ENCODE results near the gene PELI2. TPM values are rescaled to one million over a fixed set of nuclear protein-coding genes. Genes with fewer than 3 reads are reported as not detected.

PELI2 gene
- total RNA-seq, 2 donors from 2014 or later, result 8.9 to 25.7 TPM

GRCh38 chr14:56196274-56196673, 78.1 kb downstream of the PELI2 start:
- H3K4me3 ChIP-seq, result no peak overlapping the region
- intact Hi-C loops (cut with DNase I), result loop anchor here (5.0 kb wide), 1 partner anchor 79 kb away; the partner anchor contains the start of gene PELI2
- H3K4me1 ChIP-seq (replicated peaks), result no peaks in the 10 kb centered on the region
- no peak for DNase-seq (ENCODE audit: low spot score)
- no peaks in the 10 kb centered on the region for H3K9me3 ChIP-seq
- no peaks in the 10 kb centered on the region for H3K36me3 ChIP-seq
- no peak for TF ChIP-seq POLR2A (IDR thresholded peaks at IDR 0.05)
- TF ChIP-seq CTCF (IDR thresholded peaks at IDR 0.05), result no peak
- no peak for TF ChIP-seq POLR2AphosphoS5 (IDR thresholded peaks at IDR 0.05)
- no peaks in the 10 kb centered on the region for H3K27me3 ChIP-seq (replicated peaks; ENCODE audit: insufficient read depth)
- no peak overlapping the region for H3K27ac ChIP-seq
- 68% methylated on average over 2 of the region's 2 CpGs for WGBS

DNA sequence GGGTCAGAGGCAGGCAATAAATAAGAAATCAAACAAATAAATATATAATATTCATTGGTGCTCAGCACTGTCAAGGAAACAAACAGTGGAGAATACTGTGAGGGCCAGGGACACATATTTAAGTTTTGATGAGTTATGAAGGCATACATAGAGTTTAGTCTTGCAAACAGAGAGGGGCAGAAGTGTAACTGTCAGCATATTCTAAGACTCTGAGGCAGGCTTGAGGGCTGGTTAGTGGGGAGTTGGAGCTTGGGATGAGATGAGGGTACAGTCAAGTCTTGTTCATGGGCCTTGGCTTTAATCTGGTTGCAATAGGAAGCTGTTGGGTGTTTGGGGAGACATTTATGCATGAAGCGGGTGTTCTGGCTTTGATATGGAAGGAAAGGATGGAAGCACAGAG, 78.9 kb downstream of the PELI2 start:
- H3K4me1 ChIP-seq (replicated peaks), result no peaks in the 10 kb centered on the region
- TF ChIP-seq CTCF (IDR thresholded peaks at IDR 0.05) (no peak), POLR2A (IDR thresholded peaks at IDR 0.05) (no peak), POLR2AphosphoS5 (IDR thresholded peaks at IDR 0.05) (no peak)
- 94% methylated on average over 1 of the region's 1 CpG for WGBS
- intact Hi-C loops (cut with DNase I), result loop anchor here (5.0 kb wide), 1 partner anchor 80 kb away; the partner anchor contains the start of gene PELI2
- no peaks in the 10 kb centered on the region for H3K9me3 ChIP-seq
- DNase-seq (ENCODE audit: low spot score), result no peak
- H3K27me3 ChIP-seq (replicated peaks; ENCODE audit: insufficient read depth), result no peaks in the 10 kb centered on the region
- H3K36me3 ChIP-seq, result no peaks in the 10 kb centered on the region
- no peak overlapping the region for H3K4me3 ChIP-seq
- H3K27ac ChIP-seq, result no peak overlapping the region

DNA sequence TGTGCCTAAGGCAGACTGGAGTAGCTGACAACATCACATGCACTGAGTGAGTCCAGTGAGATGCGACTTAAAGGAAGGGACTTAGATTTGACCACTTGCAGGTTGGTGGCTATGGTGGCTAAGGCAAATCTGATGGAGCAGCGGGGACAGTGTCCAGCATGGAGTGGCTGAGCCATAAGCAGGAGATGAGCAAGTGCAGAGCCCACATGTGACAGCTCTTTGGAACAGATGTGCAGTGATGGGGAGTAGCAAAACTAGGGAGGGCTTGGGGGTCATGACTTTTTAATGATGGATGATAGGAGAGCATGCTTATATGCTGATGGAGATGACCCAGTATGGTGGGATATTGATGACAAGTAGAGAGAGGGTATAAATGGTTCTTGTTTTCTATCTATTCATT, 80.2 kb downstream of the PELI2 start:
- H3K36me3 ChIP-seq, result no peaks in the 10 kb centered on the region
- TF ChIP-seq CTCF (IDR thresholded peaks at IDR 0.05), result no peak
- TF ChIP-seq POLR2AphosphoS5 (IDR thresholded peaks at IDR 0.05), result no peak
- TF ChIP-seq POLR2A (IDR thresholded peaks at IDR 0.05), result no peak
- intact Hi-C loops (cut with DNase I), result loop anchor here (5.0 kb wide), 1 partner anchor 81 kb away; the partner anchor contains the start of gene PELI2
- no peak for DNase-seq (ENCODE audit: low spot score)
- peak overlapping the region; percentile 1 to 27 for H3K27ac ChIP-seq
- WGBS, result 100% methylated on average over 2 of the region's 2 CpGs
- H3K4me3 ChIP-seq, result no peak overlapping the region
- no peaks in the 10 kb centered on the region for H3K4me1 ChIP-seq (replicated peaks)
- H3K9me3 ChIP-seq, result no peaks in the 10 kb centered on the region
- no peaks in the 10 kb centered on the region for H3K27me3 ChIP-seq (replicated peaks; ENCODE audit: insufficient read depth)

- no peak overlapping the region for H3K4me3 ChIP-seq
- no peaks in the 10 kb centered on the region for H3K4me1 ChIP-seq (replicated peaks)
- peak overlapping the region; percentile 61 to 65 for H3K27ac ChIP-seq
- intact Hi-C loops (cut with DNase I), result loop anchor here (5.0 kb wide), 1 partner anchor 82 kb away; the partner anchor contains the start of gene PELI2
- H3K9me3 ChIP-seq, result no peaks in the 10 kb centered on the region
- no peaks in the 10 kb centered on the region for H3K36me3 ChIP-seq
- TF ChIP-seq CTCF (IDR thresholded peaks at IDR 0.05) (no peak), POLR2AphosphoS5 (IDR thresholded peaks at IDR 0.05) (peak; percentile 72)
- no peaks in the 10 kb centered on the region for H3K27me3 ChIP-seq (replicated peaks; ENCODE audit: insufficient read depth)
- 55% methylated on average over 6 of the region's 6 CpGs for WGBS
- no peak for DNase-seq (ENCODE audit: low spot score)
These were observed 81.1 kb downstream of the PELI2 start for GRCh38 chr14:56199095-56199981.

All from prostate gland (tissue), 2 donors.